ENCODE measurements around the gene SMURF1. TPM values are rescaled to one million over a fixed set of nuclear protein-coding genes. Genes with fewer than 3 reads are reported as not detected.
"Not testable (repeated sequence)": the region's sequence is repeated elsewhere in the genome, so short reads cannot be mapped to it uniquely, and the experiment has no call there.

Gene SMURF1
- total and polyA plus RNA-seq, 10 donors = 2.5 to 29.0 (median 21.0) TPM

DNA sequence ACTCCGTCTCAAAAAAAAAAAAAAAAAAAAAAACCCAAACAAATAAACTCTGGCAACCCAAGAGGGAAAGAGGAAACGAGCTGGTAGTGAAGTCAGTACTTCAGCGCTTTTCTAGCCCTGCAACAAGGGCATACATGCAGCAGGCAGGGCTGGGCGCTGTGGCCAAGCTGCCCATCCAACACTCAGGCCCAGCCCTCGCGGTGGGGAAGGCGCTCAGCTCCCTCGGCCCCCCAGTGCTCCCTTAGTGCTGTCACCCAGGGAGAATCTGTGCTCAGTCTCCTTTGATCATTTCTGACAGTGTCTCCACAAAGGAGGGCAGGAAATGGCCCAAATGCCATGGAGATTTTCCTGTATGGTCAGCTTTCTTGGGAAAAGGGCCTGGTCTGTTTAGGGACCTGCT lies 97.2 kb downstream of the SMURF1 start:
- Histone ChIP-seq H3K36me3 (peaks cover 0 to 100% (median 88%) of the 10 kb centered on the region in 6 donors), H3K27ac (no peak overlapping the region), H3K4me3 (no peak overlapping the region), H3K4me1 (peaks cover 0 to under 1% (median 0%) of the 10 kb centered on the region in 6 donors), H3K9me3 (no peaks in the 10 kb centered on the region), H3K27me3 (replicated peaks in 1 of 7) (no peaks in the 10 kb centered on the region)
- 91 to 96% (median 92%) methylated on average over 8 of the region's 8 CpGs for WGBS, 5 donors
- intact Hi-C loops (cut with DNase I; ENCODE audit: low total_unique reads) = loop anchor here (10.0 kb wide), 1 partner anchor 98 kb away; the partner anchor contains the start of gene SMURF1
- TF ChIP-seq, protein P1, sequence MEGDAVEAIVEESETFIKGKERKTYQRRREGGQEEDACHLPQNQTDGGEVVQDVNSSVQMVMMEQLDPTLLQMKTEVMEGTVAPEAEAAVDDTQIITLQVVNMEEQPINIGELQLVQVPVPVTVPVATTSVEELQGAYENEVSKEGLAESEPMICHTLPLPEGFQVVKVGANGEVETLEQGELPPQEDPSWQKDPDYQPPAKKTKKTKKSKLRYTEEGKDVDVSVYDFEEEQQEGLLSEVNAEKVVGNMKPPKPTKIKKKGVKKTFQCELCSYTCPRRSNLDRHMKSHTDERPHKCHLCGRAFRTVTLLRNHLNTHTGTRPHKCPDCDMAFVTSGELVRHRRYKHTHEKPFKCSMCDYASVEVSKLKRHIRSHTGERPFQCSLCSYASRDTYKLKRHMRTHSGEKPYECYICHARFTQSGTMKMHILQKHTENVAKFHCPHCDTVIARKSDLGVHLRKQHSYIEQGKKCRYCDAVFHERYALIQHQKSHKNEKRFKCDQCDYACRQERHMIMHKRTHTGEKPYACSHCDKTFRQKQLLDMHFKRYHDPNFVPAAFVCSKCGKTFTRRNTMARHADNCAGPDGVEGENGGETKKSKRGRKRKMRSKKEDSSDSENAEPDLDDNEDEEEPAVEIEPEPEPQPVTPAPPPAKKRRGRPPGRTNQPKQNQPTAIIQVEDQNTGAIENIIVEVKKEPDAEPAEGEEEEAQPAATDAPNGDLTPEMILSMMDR (IDR thresholded peaks at IDR 0.05 in 8 of 11, conservative IDR thresholded peaks at IDR 0.05 in 3 of 11) = no peak
- TF ChIP-seq POLR2AphosphoS5 (IDR thresholded peaks at IDR 0.05) (peak in 1 of 3 donors; percentile 56), POLR2A (IDR thresholded peaks at IDR 0.05) (no peak)
- DNase-seq = no peak

DNA sequence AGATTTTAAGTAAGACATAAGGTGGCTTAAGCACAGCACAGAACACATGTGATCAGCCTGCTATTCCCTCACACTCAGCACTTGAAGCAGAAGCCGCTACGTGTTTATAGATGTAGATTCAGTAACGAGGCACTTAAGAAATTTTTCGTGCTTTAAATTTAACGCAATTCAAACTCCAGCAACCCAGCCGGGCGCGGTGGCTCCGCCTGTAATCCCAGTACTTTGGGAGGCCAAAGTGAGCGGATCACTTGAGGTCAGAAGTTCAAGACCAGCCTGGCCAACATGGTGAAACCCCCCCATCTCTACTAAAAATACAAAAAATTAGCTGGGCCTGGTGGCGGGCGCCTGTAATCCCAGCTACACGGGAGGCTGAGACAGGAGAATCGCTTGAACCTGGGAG lies 97.6 kb downstream of the SMURF1 start:
- H3K9me3 ChIP-seq; H3K27ac ChIP-seq; DNase-seq; H3K27me3 ChIP-seq (replicated peaks in 1 of 7); H3K4me3 ChIP-seq; H3K4me1 ChIP-seq: not testable (repeated sequence)
- H3K36me3 ChIP-seq = peaks cover 2 to 100% (median 88%) of the 10 kb centered on the region in 6 donors
- intact Hi-C loops (cut with DNase I; ENCODE audit: low total_unique reads) = loop anchor here (10.0 kb wide), 1 partner anchor 99 kb away; the partner anchor contains the start of gene SMURF1
- 88 to 93% (median 92%) methylated on average over 14 of the region's 14 CpGs for WGBS, 5 donors

DNA sequence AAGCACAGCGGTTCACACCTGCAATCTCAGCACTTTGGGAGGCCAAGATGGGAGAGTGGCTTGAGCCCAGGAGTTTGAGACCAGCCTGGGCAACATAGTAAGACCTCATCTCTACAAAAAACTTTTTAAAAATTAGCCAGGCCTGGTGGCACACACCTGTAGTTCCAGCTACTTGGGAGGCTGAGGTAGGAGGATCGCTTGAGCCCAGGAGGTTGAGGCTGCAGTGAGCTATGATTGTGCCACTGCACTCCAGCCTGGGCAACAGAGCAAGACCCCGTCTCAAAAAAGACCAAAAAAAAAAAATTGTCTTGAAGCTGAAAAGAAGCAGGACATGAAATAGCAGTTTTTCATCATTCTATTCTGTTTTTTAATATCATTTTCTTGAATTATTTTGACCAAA lies 99.0 kb downstream of the SMURF1 start:
- H3K27me3 ChIP-seq (replicated peaks in 1 of 7); H3K4me3 ChIP-seq; DNase-seq; H3K9me3 ChIP-seq; H3K27ac ChIP-seq: not testable (repeated sequence)
- Histone ChIP-seq H3K36me3 (peaks cover 3 to 100% (median 85%) of the 10 kb centered on the region in 6 donors), H3K4me1 (peaks cover 0 to 18% (median 7%) of the 10 kb centered on the region in 6 donors)
- 90 to 99% (median 94%) methylated on average over 3 of the region's 3 CpGs for WGBS, 5 donors
- intact Hi-C loops (cut with DNase I; ENCODE audit: low total_unique reads) = loop anchor here (10.0 kb wide), 1 partner anchor 100 kb away; the partner anchor contains the start of gene SMURF1

DNA sequence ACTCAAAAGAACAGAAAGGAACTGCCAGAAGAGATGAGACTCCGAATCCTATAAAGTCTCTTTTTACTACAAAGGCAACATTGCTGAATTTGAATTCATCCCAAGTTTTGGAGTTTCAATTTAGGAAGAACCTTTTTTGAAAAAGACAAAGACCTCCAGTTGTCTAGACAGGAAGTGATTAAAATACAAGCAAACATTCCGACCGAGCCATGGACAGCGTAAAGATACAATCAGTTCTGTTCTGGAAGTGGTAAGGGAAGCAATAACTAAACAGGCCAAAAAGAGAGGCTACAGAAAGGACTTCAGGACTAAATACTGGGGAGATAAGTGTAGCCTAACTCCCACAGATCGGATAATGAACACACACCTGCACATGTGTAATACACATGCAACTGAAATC lies 101.0 kb downstream of the SMURF1 start:
- intact Hi-C loops (cut with DNase I; ENCODE audit: low total_unique reads) = loop anchor here (10.0 kb wide), 1 partner anchor 102 kb away; the partner anchor contains the start of gene SMURF1

DNA sequence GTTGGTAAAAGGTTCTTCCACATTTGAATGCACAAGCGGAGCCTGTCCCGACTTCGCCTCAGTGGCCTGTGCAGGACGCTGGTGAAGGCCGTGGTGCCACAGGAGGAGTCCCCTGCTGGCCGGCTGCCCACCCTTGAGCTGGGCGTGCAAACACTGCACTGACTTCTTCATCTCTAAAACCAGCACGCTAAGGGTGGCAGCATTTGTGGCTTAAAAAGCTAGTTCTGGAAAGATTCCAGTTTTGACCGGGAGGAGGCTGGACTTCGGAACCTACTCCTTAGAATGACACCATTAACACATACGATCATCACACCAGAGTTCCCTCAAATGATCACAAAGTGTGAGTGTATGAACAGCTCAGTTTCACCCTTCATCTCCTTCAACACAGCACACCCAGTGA lies 102.4 kb downstream of the SMURF1 start:
- intact Hi-C loops (cut with DNase I; ENCODE audit: low total_unique reads) = loop anchor here (2.0 to 10.0 kb wide), 2 partner anchors 103 to 269 kb away; partner anchors contain the start of gene SMURF1
- Histone ChIP-seq H3K27me3 (replicated peaks in 1 of 7) (no peaks in the 10 kb centered on the region), H3K4me3 (no peak overlapping the region), H3K36me3 (peaks cover 3 to 100% (median 86%) of the 10 kb centered on the region in 6 donors), H3K27ac (peak overlapping the region in 1 of 8 donors; percentile 64), H3K4me1 (peaks cover 0 to 18% (median 7%) of the 10 kb centered on the region in 6 donors), H3K9me3 (no peaks in the 10 kb centered on the region)
- TF ChIP-seq POLR2AphosphoS5 (IDR thresholded peaks at IDR 0.05) = peak in 1 of 3 donors; percentile 45
- TF ChIP-seq, protein P1 (IDR thresholded peaks at IDR 0.05 in 8 of 11, conservative IDR thresholded peaks at IDR 0.05 in 3 of 11) = no peak
- no peak for TF ChIP-seq POLR2A (IDR thresholded peaks at IDR 0.05)
- WGBS, 5 donors = 79 to 88% (median 82%) methylated on average over 11 of the region's 11 CpGs
- no peak for DNase-seq

More for the DNA sequence above, 101.0 kb downstream of the SMURF1 start:
- Histone ChIP-seq H3K9me3 (no peaks in the 10 kb centered on the region), H3K4me3 (no peak overlapping the region), H3K27me3 (replicated peaks in 1 of 7) (no peaks in the 10 kb centered on the region), H3K4me1 (peaks cover 0 to 18% (median 7%) of the 10 kb centered on the region in 6 donors), H3K27ac (peak overlapping the region in 1 of 8 donors; percentile 34), H3K36me3 (peaks cover 3 to 100% (median 85%) of the 10 kb centered on the region in 6 donors)
- TF ChIP-seq POLR2A (IDR thresholded peaks at IDR 0.05) (no peak), POLR2AphosphoS5 (IDR thresholded peaks at IDR 0.05) (no peak)
- TF ChIP-seq, protein P1 (IDR thresholded peaks at IDR 0.05 in 8 of 11, conservative IDR thresholded peaks at IDR 0.05 in 3 of 11) = no peak
- 66 to 73% (median 70%) methylated on average over 5 of the region's 5 CpGs for WGBS, 5 donors
- no peak for DNase-seq
